IPS-18c (cell line): ENCODE data around the gene TXNDC11.

Source experiments
- H3K4me3 ChIP-seq: 2 replicates; pipeline ENCODE4 v1.7.0; 2013; ENCODE audit warnings: low read depth, mild to moderate bottlenecking, low read length, moderate library complexity; ENCODE audit not compliant: insufficient read depth
- H3K9me3 ChIP-seq: one replicate; pipeline ENCODE4 v1.6.1; 2013; ENCODE audit warnings: mild to moderate bottlenecking, low read length, moderate library complexity; ENCODE audit not compliant: control insufficient read depth, insufficient read depth

The TXNDC11 gene

GRCh38 chr16:11757671-11758545 is 15.3 kb upstream of the TXNDC11 start:
- Histone ChIP-seq H3K9me3 (no peaks in the 10 kb centered on the region), H3K4me3 (no peak overlapping the region)

GRCh38 chr16:11756248-11756647 is 13.6 kb upstream of the TXNDC11 start:
- Histone ChIP-seq H3K9me3 (no peaks in the 10 kb centered on the region), H3K4me3 (no peak overlapping the region)

- Histone ChIP-seq H3K4me3 (no peak overlapping the region), H3K9me3 (no peaks in the 10 kb centered on the region)
These were observed 12.5 kb upstream of the TXNDC11 start for GRCh38 chr16:11755022-11755760.

- no peaks in the 10 kb centered on the region for H3K9me3 ChIP-seq
- H3K4me3 ChIP-seq = no peak overlapping the region
These were observed 10.2 kb upstream of the TXNDC11 start for GRCh38 chr16:11752856-11753255.

GRCh38 chr16:11750056-11750455 is 7.4 kb upstream of the TXNDC11 start:
- no peak overlapping the region for H3K4me3 ChIP-seq
- H3K9me3 ChIP-seq = no peaks in the 10 kb centered on the region

GRCh38 chr16:11748404-11749254 is 6.0 kb upstream of the TXNDC11 start:
- H3K4me3 ChIP-seq = no peak overlapping the region
- no peaks in the 10 kb centered on the region for H3K9me3 ChIP-seq

- Histone ChIP-seq H3K4me3 (no peak overlapping the region), H3K9me3 (no peaks in the 10 kb centered on the region)
These were observed 5.3 kb upstream of the TXNDC11 start for GRCh38 chr16:11747949-11748403.

- Histone ChIP-seq H3K9me3 (no peaks in the 10 kb centered on the region), H3K4me3 (no peak overlapping the region)
These were observed 1.4 kb upstream of the TXNDC11 start for GRCh38 chr16:11744075-11744470.

GRCh38 chr16:11743308-11744074 is 834 bp upstream of the TXNDC11 start:
- H3K4me3 ChIP-seq = peak overlapping the region; percentile 93

GRCh38 chr16:11742093-11742535 is 543 bp downstream of the TXNDC11 start:
- peak overlapping the region; percentile 93 for H3K4me3 ChIP-seq
- H3K9me3 ChIP-seq = no peaks in the 10 kb centered on the region

More at GRCh38 chr16:11743308-11744074, 834 bp upstream of the TXNDC11 start:
- no peaks in the 10 kb centered on the region for H3K9me3 ChIP-seq

GRCh38 chr16:11740567-11740966 is 2.1 kb downstream of the TXNDC11 start:
- no peak overlapping the region for H3K4me3 ChIP-seq
- H3K9me3 ChIP-seq = no peaks in the 10 kb centered on the region

GRCh38 chr16:11738742-11739544 is 3.7 kb downstream of the TXNDC11 start:
- Histone ChIP-seq H3K4me3 (no peak overlapping the region), H3K9me3 (no peaks in the 10 kb centered on the region)

GRCh38 chr16:11737713-11738112 is 4.9 kb downstream of the TXNDC11 start:
- no peaks in the 10 kb centered on the region for H3K9me3 ChIP-seq
- H3K4me3 ChIP-seq = no peak overlapping the region

- no peak overlapping the region for H3K4me3 ChIP-seq
- no peaks in the 10 kb centered on the region for H3K9me3 ChIP-seq
These were observed 5.8 kb downstream of the TXNDC11 start for GRCh38 chr16:11736903-11737302.

- Histone ChIP-seq H3K9me3 (no peaks in the 10 kb centered on the region), H3K4me3 (no peak overlapping the region)
These were observed 6.9 kb downstream of the TXNDC11 start for GRCh38 chr16:11735787-11736186.

- H3K9me3 ChIP-seq = no peaks in the 10 kb centered on the region
- H3K4me3 ChIP-seq = no peak overlapping the region
These were observed 8.0 kb downstream of the TXNDC11 start for GRCh38 chr16:11734653-11735043.
